GM12873 (cell line): ENCODE measurements around the gene ELP2.

Experiments
- TF ChIP-seq, protein P1 (sequence below): IDR thresholded peaks from 2 replicates; pipeline ENCODE4 v1.5.1; 2012; ENCODE audit warnings: low read depth, mild to moderate bottlenecking, moderate library complexity, low read length, control low read depth; ENCODE audit not compliant: insufficient read depth; ENCODE audit errors: missing control alignments

The ELP2 gene

DNA sequence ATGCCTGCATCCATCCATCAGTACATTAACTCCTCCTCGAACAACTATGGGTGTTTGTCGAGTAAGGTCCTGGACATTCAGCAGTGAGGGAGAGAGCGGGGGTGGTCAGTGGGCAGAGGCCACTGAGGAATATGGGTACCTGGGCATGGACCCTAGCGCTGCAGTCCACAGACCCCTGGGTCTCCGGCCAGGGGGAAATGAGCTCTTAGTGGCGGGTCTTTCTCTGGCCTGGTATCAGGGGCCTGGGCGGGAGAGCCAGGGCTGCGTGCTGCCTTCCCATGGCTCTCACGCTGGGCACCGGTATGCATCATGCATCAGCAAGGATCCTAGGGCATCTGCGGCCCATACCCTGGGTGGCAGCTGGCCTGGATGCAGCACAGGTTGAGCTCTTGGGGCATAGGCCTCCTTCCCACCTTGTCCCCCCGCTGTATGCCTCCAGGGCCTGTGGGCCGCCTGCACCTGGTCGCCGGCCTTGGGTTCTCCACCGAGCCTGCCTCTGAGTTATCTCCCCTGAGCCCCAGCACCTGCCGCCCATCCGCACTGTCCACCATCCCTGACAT is 56.3 kb downstream of the ELP2 start:
- TF ChIP-seq, protein P1, sequence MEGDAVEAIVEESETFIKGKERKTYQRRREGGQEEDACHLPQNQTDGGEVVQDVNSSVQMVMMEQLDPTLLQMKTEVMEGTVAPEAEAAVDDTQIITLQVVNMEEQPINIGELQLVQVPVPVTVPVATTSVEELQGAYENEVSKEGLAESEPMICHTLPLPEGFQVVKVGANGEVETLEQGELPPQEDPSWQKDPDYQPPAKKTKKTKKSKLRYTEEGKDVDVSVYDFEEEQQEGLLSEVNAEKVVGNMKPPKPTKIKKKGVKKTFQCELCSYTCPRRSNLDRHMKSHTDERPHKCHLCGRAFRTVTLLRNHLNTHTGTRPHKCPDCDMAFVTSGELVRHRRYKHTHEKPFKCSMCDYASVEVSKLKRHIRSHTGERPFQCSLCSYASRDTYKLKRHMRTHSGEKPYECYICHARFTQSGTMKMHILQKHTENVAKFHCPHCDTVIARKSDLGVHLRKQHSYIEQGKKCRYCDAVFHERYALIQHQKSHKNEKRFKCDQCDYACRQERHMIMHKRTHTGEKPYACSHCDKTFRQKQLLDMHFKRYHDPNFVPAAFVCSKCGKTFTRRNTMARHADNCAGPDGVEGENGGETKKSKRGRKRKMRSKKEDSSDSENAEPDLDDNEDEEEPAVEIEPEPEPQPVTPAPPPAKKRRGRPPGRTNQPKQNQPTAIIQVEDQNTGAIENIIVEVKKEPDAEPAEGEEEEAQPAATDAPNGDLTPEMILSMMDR: no peak

DNA sequence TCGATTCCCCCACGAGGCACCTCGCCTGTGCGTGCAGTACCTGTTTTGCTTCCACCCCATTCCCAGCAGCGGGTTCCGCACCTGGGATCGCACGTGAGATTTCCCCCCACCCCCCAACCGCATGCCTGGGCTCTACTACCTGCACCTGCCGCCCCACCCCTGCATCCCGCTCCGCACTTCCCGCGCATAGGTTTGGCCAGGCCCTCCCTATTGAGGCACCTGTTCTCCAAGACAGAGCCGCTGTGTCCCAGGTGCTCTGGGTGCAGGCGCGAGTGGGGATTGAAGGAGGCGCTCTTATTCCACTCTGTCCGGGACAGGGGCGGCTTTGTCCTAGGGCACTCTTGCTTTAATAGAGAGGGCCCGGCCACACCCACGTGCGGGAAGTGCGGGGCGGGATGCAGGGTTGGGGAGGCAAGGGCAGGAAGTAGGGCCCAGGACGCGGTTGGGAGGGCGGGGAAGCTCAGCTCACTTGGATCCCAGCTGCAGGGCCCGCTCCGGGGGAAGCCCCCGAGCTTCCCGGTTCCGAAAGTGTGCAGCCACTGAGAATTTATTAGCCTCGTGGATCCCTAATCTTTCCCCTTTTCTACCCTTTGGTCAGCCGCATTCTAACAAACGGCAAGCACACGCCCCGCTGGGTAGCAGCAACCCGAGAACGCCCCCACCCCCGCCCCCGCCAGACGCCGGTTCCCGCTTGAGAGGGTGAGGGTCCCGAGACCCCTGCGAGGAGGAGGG is 56.9 kb downstream of the ELP2 start:
- TF ChIP-seq, protein P1: no peak

DNA sequence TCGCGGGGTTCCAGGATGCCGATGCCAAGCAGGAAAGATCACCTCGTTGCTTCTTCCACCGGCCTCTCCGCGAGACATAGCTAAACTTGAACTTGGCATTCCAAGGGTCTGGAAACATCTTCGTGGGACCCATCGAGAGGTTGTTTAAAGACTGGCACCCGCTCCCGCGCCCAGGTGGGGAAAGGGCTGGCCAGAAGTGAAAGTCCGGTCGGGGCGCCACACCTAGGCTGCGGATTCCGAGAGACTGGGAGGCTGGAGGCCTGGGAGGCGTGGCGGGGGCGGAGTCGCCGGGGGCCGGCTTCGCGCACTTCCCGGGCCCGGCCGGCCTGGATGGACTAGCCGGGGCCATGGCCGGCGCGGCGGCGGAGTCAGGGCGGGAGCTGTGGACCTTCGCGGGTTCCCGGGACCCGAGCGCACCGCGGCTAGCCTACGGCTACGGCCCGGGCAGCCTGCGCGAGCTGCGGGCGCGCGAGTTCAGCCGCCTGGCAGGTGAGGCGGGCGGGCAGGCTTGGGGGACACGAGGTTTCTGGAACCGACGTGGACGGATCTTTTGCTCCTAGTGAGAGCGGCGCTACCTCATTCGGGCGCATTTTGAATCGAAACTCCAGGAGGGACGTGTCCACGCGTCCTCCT is 57.6 kb downstream of the ELP2 start, which contains the start of gene MOCOS:
Gene MOCOS, plus strand, starts transcription at position 305 of the 633 bp plus-strand sequence. Its CDS starts 43 bp downstream, at position 348.
- TF ChIP-seq, protein P1: no peak

DNA sequence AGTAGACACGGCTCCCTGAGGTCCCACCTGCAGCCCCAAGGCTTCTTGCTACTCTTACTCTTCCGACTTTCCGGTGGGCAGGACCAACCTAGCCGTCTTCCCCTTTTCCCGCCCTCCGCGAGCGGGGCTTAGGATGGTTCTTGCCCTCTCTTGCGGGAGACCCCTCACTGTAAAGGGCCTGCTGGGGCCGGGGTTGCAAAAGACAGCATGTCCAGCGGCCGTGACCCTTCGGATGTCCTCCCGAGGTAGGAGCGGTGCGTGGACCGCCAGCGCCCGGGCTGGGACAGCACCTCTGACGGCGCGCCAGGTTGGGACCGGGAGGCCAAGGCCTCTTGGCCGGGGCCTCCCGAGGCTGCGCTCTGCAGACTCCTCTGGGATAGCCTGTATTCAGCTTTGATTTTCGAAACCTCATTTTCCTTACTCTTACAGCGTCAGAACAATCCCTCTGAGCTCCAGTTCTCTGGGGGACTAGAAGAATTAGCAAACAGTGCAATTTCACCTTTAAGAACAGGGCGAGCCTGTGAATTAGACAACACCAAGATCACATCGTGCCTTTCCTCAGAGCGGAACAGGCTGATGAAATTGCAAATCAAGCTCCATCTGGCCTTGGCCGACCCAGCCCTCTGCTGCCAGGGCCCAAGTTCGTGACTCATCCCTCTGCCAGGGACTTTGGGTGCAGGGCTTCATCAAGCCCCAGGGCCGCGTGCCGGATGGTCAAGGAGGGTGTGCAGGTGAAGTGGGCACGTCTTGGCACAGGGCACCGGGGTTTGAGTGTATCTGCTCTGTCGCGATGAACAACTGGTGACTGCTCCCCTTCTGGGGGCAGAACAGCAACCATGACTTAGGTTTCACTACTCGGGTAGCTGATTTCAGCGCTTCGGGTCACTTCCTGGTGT is 58.4 kb downstream of the ELP2 start:
- TF ChIP-seq, protein P1: no peak

DNA sequence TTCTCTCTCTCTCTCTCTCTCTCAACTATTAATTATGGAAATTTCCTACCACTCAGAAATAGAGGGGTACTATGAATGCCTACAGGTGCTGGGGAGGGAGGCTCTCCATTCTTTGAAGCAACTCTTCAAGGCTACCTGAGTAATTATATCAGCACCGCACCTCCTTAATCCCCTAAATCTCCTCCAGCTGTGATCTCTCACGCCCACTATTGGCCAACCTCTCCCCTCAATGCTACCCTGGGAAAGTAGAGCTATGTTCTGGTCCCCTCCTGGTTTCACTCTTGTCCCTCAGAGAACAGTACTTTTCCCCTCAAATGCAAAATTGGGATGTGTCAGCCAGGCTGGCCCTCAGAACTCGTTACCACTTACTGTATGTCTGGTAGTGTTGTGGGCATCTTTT is 59.2 kb downstream of the ELP2 start:
- TF ChIP-seq, protein P1: no peak

DNA sequence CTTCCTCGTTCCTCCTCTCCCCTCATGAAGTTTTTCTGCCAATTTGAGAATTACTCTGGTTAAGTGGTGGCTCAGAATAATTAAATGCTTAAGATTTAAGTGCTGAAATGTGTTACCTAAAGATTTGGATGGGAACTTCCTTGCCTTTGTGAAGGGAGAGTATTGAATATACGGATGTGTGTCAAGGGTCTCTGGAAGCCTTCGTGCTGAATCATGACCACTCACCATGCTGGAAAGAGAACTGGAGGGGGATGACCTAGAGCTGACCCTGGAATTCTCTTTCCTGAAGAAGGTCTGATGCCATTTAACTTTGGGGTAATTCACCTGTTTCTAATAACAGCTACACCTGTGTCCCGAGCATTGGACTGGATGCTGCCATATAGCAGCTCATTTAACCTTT is 59.8 kb downstream of the ELP2 start:
- TF ChIP-seq, protein P1: no peak

DNA sequence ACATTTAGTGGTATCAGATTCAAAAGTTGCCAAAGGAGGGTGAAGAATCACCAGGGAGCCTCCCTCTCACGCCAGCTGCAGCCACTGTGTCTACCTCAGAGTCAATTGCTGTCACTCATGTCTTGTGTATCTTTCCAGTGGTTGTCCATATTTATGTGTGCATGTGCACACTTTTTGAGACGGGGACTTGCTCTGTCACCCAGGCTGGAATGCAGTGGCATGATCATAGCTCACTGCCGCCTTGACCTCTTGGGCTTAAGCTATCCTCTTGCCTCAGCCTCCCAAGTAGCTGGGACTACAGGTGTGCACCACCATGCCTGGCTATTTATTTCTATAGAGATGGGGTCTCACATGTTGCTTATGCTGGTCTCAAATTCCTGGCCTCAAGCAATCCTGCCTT is 61.6 kb downstream of the ELP2 start:
- TF ChIP-seq, protein P1: no peak
